PC-3 (cell line): ENCODE results near the gene SP9. TPM values are rescaled to one million over a fixed set of nuclear protein-coding genes. Genes with fewer than 3 reads are reported as not detected.

ENCODE experiments used
- ATAC-seq: fragments of 200-7000 bp; cut with Tn5 transposase; 2 replicates; pipeline ENCODE4 v1.9.1; 2020; ENCODE audit warnings: mild to moderate bottlenecking, moderate library complexity
- BruUV-seq: library from RNA; stranded (reverse); fragments of 400-500 nt; replicated peaks from 2 replicates; lab custom pipeline; 2021; lab: Mats Ljungman, UMichigan
- CTCF ChIA-PET: fragments of 300-600 bp; sonication (Branson Sonifier 250); formaldehyde crosslinking; loops from one replicate; lab custom pipeline; 2022; ENCODE audit warnings: antibody characterized with exemption; lab: Charles Lee
- POLR2A ChIA-PET: fragments of 300-600 bp; sonication (Branson Sonifier 250); formaldehyde crosslinking; loops from one replicate; lab custom pipeline; 2022; ENCODE audit warnings: antibody characterized with exemption; ENCODE audit not compliant: unreplicated experiment; lab: Charles Lee
- DNase-seq: peaks from one replicate; pipeline ENCODE4 v3.0.0-alpha.2; 2015
- H2AFZ ChIP-seq: fragments of 300-600 bp; sonication (generic); 2 replicates; pipeline ENCODE4 v1.6.0; 2016; ENCODE audit warnings: antibody characterized with exemption, low read length
- H3F3A ChIP-seq: fragments of 300-600 bp; sonication (generic); one replicate; pipeline ENCODE4 v1.6.0; 2017; ENCODE audit warnings: antibody characterized with exemption, low read length, control low read depth, mild to moderate bottlenecking; ENCODE audit not compliant: unreplicated experiment
- H3K27ac ChIP-seq: fragments of 300-600 bp; sonication (generic); 2 replicates; pipeline ENCODE4 v1.5.1; 2016; ENCODE audit warnings: mild to moderate bottlenecking, low read length
- H3K27me3 ChIP-seq: fragments of 300-600 bp; sonication (generic); 2 replicates; pipeline ENCODE4 v1.6.1; 2016; ENCODE audit warnings: low read length, mixed read lengths
- H3K36me3 ChIP-seq: fragments of 300-600 bp; sonication (generic); 2 replicates; pipeline ENCODE4 v1.6.1; 2016; ENCODE audit warnings: low read depth, mixed run types, low read length, mixed read lengths
- H3K4me1 ChIP-seq: fragments of 300-600 bp; sonication (generic); 2 replicates; pipeline ENCODE4 v1.5.1; 2016; ENCODE audit warnings: low read length; ENCODE audit not compliant: insufficient read depth
- H3K4me2 ChIP-seq: fragments of 300-600 bp; sonication (generic); 2 replicates; pipeline ENCODE4 v1.6.0; 2016; ENCODE audit warnings: low read length
- H3K4me3 ChIP-seq: fragments of 300-600 bp; sonication (generic); 2 replicates; pipeline ENCODE4 v1.5.1; 2016; ENCODE audit warnings: mild to moderate bottlenecking, low read length, mixed read lengths
- H3K79me2 ChIP-seq: fragments of 300-600 bp; sonication (generic); 2 replicates; pipeline ENCODE4 v1.6.1; 2017; ENCODE audit warnings: low read length, mixed read lengths
- H3K9ac ChIP-seq: fragments of 300-600 bp; sonication (generic); 2 replicates; pipeline ENCODE4 v1.6.0; 2016; ENCODE audit warnings: mild to moderate bottlenecking, low read length
- H3K9me2 ChIP-seq: fragments of 300-600 bp; sonication (generic); replicated peaks from 2 replicates; pipeline ENCODE4 v1.6.1; 2016; ENCODE audit warnings: mixed run types, low read length, mixed read lengths
- H3K9me3 ChIP-seq: fragments of 300-600 bp; sonication (generic); 2 replicates; pipeline ENCODE4 v1.6.1; 2016; ENCODE audit warnings: low read length, mixed read lengths
- H4K20me1 ChIP-seq: fragments of 300-600 bp; sonication (generic); 2 replicates; pipeline ENCODE4 v1.6.1; 2016; ENCODE audit warnings: low read length, mixed read lengths
- EZH2 ChIP-seq: fragments of 300-600 bp; sonication (generic); IDR thresholded peaks from one replicate; pipeline ENCODE4 v1.6.1; 2017; ENCODE audit warnings: antibody characterized with exemption, mild to moderate bottlenecking, low read length; ENCODE audit not compliant: unreplicated experiment
- EZH2phosphoT487 ChIP-seq: fragments of 300-600 bp; sonication (generic); IDR thresholded peaks from 2 replicates; pipeline ENCODE4 v1.6.1; 2018; ENCODE audit warnings: mild to moderate bottlenecking, antibody characterized with exemption, low read length, borderline replicate concordance
- intact Hi-C: fragments of 100-400 bp; cut with micrococcal nuclease; formaldehyde crosslinking; loops from 2 replicates; pipeline ENCODE4 v1.9.0; 2023
- total RNA-seq: library from RNA; depleted of rRNA; stranded (reverse); fragments of >200 nt; gene quantifications from 2 replicates; pipeline ENCODE4 v1.2.3, GENCODE V29; 2014
- TF ChIP-seq, protein P1 (sequence below): fragments of 300-600 bp; sonication (generic); conservative IDR thresholded peaks from 2 replicates; pipeline ENCODE4 v1.5.1; 2017; ENCODE audit warnings: antibody characterized with exemption, low read depth, mild to moderate bottlenecking, low read length

SP9 gene
- total RNA-seq, 1 experiment from 2014 or later, result not detected

DNA sequence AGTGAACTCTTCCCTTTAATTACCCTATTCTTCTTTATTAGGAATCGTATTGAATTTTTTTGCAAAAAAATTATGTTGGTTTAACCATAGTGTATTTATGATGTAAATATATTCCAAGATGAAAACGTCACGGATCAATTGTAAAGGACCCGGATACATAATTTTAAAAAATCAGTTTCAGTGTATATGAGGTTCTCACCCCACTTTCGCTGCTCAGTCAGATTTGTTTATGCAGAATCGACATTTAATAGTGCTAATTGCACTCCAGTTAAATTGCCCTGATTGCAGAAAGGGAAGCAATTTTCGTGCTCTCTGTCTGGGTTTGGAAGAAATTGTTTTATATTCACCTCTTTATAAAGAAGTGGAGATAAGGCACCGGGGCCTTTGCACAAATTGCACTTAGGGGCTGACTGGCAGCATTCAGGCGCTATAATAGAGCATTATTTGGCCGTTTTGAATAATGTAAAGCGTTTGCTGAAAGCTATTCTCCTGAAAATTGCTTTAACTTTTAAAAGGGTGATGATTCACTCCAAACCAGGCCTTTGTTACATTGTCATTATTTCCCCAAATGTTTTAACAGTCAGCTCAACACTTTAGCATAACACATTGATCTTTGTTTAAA lies 3.0 kb upstream of the SP9 start:
- no peak for DNase-seq
- Histone ChIP-seq H3K9ac (no peak overlapping the region), H3K79me2 (no peaks in the 10 kb centered on the region), H3F3A (no peaks in the 10 kb centered on the region), H3K36me3 (no peaks in the 10 kb centered on the region), H3K9me3 (no peaks in the 10 kb centered on the region), H3K4me3 (peak overlapping the region; percentile 74), H3K4me2 (peak overlapping the region; percentile 83), H3K9me2 (no peaks in the 10 kb centered on the region), H3K27ac (no peak overlapping the region), H3K27me3 (no peaks in the 10 kb centered on the region), H2AFZ (peak overlapping the region; percentile 93), H3K4me1 (peaks cover 4% of the 10 kb centered on the region; the same call in 1 of the 2 replicates), H4K20me1 (no peaks in the 10 kb centered on the region)
- intact Hi-C loops, result loop anchor here (1.0 to 5.0 kb wide), 2 partner anchors 69 to 84 kb away; no protein-coding TSS in a partner anchor
- POLR2A ChIA-PET, result interaction anchor here (0.7 kb wide), 1 partner anchor 127 kb away, joined by 3 read pairs; no protein-coding TSS in a partner anchor
- CTCF ChIA-PET, result no interaction called here
- ATAC-seq, result peak; percentile 28
- BruUV-seq, result no TSS peak
- TF ChIP-seq EZH2, result no peak
- TF ChIP-seq, protein P1, sequence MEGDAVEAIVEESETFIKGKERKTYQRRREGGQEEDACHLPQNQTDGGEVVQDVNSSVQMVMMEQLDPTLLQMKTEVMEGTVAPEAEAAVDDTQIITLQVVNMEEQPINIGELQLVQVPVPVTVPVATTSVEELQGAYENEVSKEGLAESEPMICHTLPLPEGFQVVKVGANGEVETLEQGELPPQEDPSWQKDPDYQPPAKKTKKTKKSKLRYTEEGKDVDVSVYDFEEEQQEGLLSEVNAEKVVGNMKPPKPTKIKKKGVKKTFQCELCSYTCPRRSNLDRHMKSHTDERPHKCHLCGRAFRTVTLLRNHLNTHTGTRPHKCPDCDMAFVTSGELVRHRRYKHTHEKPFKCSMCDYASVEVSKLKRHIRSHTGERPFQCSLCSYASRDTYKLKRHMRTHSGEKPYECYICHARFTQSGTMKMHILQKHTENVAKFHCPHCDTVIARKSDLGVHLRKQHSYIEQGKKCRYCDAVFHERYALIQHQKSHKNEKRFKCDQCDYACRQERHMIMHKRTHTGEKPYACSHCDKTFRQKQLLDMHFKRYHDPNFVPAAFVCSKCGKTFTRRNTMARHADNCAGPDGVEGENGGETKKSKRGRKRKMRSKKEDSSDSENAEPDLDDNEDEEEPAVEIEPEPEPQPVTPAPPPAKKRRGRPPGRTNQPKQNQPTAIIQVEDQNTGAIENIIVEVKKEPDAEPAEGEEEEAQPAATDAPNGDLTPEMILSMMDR, result no peak
- TF ChIP-seq EZH2phosphoT487, result no peak

GRCh38 chr2:174332217-174332963 lies 2.4 kb upstream of the SP9 start:
- no peak overlapping the region for H3K9ac ChIP-seq

More at GRCh38 chr2:174332217-174332963, 2.4 kb upstream of the SP9 start:
- Histone ChIP-seq H3K9me3 (no peaks in the 10 kb centered on the region), H3K36me3 (no peaks in the 10 kb centered on the region), H3K79me2 (no peaks in the 10 kb centered on the region), H3K27ac (no peak overlapping the region), H3F3A (no peaks in the 10 kb centered on the region), H3K9me2 (no peaks in the 10 kb centered on the region), H2AFZ (peak overlapping the region; percentile 93), H4K20me1 (no peaks in the 10 kb centered on the region), H3K4me3 (peak overlapping the region; percentile 74), H3K4me1 (peaks cover 4% of the 10 kb centered on the region; the same call in 1 of the 2 replicates), H3K4me2 (peak overlapping the region; percentile 83), H3K27me3 (no peaks in the 10 kb centered on the region)
- no TSS peak for BruUV-seq
- intact Hi-C loops, result loop anchor here (1.0 to 5.0 kb wide), 2 partner anchors 70 to 85 kb away; no protein-coding TSS in a partner anchor
- no peak for TF ChIP-seq EZH2phosphoT487
- TF ChIP-seq, protein P1, result peak; percentile 34
- peak; percentile 76 for ATAC-seq
- DNase-seq, result peak; percentile 46
- ChIA-PET POLR2A (interaction anchor here (0.7 kb wide), 1 partner anchor 128 kb away, joined by 3 read pairs; no protein-coding TSS in a partner anchor), CTCF (no interaction called here)
